D721Med (cell line): ENCODE measurements around the gene MDFI.

Experiments used
- DNase-seq: peaks from one replicate; pipeline ENCODE4 v3.0.0; 2011; ENCODE audit warnings: low spot score; ENCODE audit not compliant: insufficient read length
- FAIRE-seq: peaks from 2 replicates; lab custom pipeline; 2011; peaks lifted over from hg19 to GRCh38; lab: Jason Lieb, UNC
- CTCF ChIP-seq: IDR thresholded peaks from 2 replicates; pipeline ENCODE4 v1.5.1; 2012; ENCODE audit warnings: mild to moderate bottlenecking, control low read depth; ENCODE audit not compliant: insufficient read depth; ENCODE audit errors: missing control alignments

Gene MDFI

GRCh38 chr6:41593839-41594238 is 44.4 kb upstream of the MDFI start:
- FAIRE-seq, result no peak
- no peak for TF ChIP-seq CTCF
- DNase-seq, result no peak

- DNase-seq, result no peak
- TF ChIP-seq CTCF, result no peak
- FAIRE-seq, result no peak
These were observed 43.9 kb upstream of the MDFI start for GRCh38 chr6:41594326-41594725.

- no peak for DNase-seq
- FAIRE-seq, result no peak
- TF ChIP-seq CTCF, result no peak
These were observed 43.5 kb upstream of the MDFI start for GRCh38 chr6:41594766-41595165.

GRCh38 chr6:41595166-41595565 is 43.1 kb upstream of the MDFI start:
- DNase-seq (no peak), FAIRE-seq (no peak)
- no peak for TF ChIP-seq CTCF

- FAIRE-seq (no peak), DNase-seq (no peak)
- no peak for TF ChIP-seq CTCF
These were observed 42.1 kb upstream of the MDFI start for GRCh38 chr6:41596096-41596685.

GRCh38 chr6:41596807-41597206 is 41.5 kb upstream of the MDFI start:
- FAIRE-seq (no peak), DNase-seq (no peak)
- no peak for TF ChIP-seq CTCF

- no peak for TF ChIP-seq CTCF
- no peak for FAIRE-seq
- no peak for DNase-seq
These were observed 40.8 kb upstream of the MDFI start for GRCh38 chr6:41597246-41598000.
